ACHN (cell line): ENCODE measurements around the gene SLC29A3.

Source experiments
- DNase-seq: peaks from one replicate; pipeline ENCODE4 v3.0.0-alpha.2; 2015
- in situ Hi-C: cut with HindIII; loops from 2 replicates; pipeline ENCODE4 v1.10.0; 2017; ENCODE audit warnings: low sequenced_read_pairs, low pct_ligation_motif_present, low pct_unique_long_range_greater_than_20kb

SLC29A3 gene

DNA sequence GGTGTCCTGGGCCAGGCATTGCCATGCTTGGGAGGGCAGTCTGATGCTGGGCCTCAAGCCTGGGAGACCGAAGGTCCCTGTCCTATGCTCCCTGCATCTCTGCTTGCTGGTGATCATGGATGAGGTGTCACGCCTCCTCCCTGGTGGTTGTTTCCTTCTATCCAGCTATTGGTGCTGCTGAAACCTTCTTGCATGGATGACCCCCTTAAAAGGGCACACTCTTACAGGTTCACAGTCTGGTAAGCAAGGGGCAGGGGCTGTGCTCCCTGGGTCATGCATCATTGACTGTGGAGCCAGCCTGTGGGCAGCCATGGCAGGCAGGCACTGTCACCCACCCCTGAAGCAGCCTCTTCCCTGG lies 36.8 kb upstream of the SLC29A3 start:
- in situ Hi-C loops, result no loop called here
- DNase-seq, result no peak

DNA sequence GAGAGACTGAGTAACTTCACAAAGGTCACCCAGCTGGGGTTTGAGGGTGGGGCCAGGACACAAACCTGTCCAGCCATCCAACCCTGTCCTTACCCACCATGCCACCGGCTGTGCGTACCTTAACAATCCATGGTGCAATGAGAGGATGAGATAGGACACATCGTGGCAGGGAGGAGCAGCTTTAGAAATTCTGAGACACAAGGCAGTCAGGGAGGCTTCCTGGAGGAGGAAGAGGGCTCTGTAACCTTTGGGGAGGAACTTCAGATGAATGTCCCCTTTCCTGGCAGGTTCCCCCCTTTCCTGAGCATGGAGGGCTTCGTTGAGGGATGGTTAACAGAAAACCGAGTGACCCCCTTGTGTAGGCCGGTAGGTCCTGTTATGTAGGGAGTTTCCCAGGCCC lies 35.6 kb upstream of the SLC29A3 start:
- no peak for DNase-seq
- in situ Hi-C loops, result no loop called here

DNA sequence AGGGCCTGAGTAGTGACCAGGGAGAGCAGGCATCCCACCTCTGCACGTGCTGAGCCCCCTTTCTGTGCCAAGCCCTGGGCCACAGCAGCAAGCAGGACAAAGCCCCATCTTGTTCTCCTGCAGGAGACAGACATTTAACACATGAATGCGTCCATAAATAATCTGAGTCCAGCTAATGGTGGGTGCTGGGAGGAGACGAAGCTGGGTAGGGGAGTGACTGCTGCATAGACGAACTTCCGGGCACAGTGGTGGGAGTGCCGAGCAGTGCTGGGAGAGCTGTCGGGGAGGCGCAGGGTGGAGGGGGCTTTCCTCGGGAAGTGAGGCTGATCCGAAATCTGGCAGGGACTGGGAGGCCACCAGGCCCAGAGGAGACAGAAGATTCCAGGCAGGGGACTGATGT lies 35.2 kb upstream of the SLC29A3 start:
- in situ Hi-C loops, result no loop called here
- no peak for DNase-seq

DNA sequence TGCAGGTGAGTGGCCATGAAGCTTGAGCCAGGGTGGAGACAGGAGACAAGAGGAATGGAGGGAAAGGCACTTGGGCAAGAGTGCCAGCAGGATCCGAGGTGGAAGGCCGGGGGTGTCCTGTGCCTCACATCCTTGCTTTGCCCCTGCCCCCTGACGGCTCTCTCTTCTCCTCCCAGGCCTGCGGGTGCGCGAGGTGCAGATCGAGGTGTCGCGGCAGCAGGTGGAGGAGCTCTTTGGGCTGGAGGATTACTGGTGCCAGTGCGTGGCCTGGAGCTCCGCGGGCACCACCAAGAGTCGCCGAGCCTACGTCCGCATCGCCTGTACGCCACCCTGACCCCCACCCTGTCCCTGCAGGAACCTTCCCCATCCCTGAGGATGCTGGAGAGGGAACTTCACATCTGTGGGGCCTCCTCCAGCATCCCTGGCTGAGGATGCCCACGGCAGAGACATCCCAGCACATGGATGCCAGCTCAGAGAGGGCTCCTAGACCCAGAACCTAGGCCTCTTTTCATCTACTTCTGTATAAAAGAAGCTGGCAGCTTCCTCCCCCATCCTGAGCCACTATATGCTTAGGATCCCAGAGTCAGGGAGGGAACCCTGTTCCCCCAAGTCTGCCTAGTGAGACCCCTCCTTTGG lies 34.4 kb upstream of the SLC29A3 start:
- DNase-seq, result no peak

DNA sequence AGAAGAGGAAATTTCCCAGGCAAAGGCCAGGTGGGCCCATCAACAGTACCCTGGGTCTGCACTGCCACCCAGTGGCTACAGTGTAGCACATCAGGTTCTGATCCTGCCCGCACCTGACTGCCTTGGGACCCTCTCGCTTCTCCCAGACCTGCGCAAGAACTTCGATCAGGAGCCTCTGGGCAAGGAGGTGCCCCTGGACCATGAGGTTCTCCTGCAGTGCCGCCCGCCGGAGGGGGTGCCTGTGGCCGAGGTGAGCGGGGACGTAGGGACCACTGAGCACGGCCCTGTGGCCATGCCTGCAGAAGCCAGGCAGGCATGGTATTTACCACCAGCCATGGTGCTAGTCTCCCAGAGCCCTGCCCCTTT lies 33.9 kb upstream of the SLC29A3 start:
- DNase-seq, result peak; percentile 47
- in situ Hi-C loops, result no loop called here

More for the DNA sequence above, 34.4 kb upstream of the SLC29A3 start:
- in situ Hi-C loops, result no loop called here

DNA sequence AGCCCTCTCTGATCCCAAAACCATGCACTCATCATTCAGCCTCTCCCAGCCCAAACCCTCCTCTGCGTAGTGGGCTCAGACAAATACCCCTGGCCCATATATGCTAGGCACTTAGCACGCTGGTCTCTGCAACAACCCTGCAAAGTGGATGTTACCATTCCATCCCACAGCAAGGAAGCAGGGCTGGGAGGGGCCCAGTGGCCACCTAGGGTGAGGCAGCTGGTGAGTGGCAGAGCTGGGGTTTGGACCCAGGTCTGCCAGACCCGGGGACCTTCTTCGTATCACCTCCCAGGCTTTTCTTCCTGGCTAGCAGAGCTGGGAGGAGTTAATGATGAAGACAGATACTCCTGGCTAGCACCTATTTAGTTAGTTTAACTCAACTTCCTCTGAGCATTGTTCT lies 33.1 kb upstream of the SLC29A3 start:
- in situ Hi-C loops, result no loop called here
- no peak for DNase-seq

DNA sequence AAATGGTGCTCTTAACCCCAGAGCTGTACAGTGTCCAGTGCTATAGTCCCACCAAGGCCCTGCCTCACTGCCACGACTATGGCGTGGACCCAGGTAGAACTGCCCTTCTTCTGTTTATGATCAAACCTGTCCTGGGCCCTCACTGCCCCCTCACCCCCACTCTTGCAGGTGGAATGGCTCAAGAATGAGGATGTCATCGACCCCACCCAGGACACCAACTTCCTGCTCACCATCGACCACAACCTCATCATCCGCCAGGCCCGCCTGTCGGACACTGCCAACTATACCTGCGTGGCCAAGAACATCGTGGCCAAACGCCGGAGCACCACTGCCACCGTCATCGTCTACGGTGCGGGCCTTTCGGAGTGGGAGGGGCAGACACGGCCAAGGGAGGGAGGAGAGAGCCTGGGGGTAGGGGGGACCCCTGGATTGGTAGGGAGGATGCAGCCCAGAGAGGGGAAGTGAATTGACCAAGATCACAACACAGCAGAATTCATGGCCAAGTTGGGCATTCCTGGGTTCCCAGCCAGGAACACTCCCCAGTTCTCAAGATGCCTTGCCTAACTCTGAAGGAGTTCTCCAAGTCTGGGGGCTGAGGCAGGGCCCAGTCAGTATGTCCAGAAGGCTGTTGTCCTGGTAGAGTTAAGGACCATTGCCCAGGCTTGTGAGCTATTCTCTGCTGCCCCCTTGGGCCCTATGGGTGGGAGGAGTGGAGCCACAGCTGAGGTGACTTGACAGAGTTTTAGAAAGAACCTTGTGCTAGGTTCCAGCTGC lies 32.4 kb upstream of the SLC29A3 start:
- in situ Hi-C loops, result no loop called here
- no peak for DNase-seq

DNA sequence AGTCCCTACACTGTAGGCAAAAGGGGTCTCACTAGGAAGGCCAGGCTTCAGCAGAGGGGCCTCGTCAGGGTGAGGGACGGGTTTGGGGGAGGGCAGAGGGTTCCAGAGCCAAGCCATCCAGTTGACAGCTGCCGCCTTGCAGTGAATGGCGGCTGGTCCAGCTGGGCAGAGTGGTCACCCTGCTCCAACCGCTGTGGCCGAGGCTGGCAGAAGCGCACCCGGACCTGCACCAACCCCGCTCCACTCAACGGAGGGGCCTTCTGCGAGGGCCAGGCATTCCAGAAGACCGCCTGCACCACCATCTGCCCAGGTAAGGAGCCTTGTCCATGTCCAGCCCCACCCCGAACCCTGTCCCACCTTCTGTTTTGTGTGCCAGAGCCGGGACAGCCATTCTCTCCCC lies 31.6 kb upstream of the SLC29A3 start:
- in situ Hi-C loops, result no loop called here
- no peak for DNase-seq

DNA sequence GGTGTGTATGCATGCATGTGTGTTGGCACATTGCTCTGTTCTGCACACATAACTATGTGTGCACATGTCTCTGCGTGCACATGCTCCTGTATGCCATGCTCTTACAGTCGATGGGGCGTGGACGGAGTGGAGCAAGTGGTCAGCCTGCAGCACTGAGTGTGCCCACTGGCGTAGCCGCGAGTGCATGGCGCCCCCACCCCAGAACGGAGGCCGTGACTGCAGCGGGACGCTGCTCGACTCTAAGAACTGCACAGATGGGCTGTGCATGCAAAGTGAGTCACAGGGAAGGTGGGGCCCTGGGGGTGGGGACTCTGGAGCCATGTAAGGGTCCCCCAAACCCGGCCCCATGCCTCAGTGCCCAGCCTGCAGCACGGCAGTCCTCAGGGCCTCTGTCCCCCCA lies 30.6 kb upstream of the SLC29A3 start:
- DNase-seq, result no peak
- in situ Hi-C loops, result no loop called here

DNA sequence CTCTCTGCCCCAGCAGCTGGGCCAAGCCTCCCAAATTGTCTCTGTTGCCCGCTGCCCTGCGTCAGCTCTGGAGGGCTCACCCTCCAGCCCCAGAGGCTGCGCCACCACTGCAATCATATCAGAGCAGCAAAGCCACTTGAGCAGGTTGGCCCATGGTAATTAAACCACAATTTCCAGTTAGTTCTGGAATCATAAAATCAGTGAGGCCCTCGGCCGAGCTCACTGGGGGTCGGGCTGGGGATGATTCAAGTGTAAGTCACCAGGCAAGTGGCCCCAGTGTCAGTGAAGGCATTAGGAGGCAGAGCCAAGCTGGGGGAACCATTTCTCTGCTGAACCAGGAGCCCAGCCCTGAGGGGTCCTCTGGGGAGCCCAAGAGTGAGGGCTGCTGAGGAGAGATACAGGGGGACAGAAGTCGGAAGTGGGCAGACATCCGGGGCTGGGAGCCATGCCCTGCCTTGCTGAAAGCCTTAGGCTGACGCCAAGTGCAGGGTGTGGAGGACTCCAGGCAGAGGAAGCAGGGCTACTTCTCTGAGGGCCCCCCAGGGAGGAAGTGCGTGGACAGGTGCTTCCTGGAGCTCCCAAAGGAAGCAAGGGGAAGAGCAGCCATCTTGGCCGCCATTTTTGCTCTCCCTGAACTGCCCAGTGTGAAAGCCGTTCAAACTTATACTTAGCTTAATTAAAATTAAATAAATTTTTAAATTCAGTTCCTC lies 29.5 kb upstream of the SLC29A3 start:
- no peak for DNase-seq
- in situ Hi-C loops, result no loop called here

DNA sequence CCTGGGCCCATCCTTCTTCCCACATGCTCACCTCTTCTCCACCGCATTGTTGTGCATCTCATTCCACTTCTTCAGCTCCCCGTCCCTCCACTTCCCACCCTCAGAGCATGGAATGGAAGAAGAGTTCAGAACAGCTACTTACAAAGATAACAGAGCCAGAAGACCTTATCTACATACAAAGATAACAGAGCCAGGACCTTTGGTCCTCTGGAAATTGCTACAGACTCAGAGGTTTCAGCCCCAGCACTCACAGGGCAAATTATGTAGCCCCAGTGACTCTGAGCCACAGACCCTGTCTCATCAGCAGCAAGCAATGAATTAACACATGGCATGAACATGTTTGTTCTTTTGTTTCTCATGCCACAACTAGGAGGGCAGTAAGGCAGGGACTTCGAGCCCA lies 28.7 kb upstream of the SLC29A3 start:
- in situ Hi-C loops, result no loop called here

DNA sequence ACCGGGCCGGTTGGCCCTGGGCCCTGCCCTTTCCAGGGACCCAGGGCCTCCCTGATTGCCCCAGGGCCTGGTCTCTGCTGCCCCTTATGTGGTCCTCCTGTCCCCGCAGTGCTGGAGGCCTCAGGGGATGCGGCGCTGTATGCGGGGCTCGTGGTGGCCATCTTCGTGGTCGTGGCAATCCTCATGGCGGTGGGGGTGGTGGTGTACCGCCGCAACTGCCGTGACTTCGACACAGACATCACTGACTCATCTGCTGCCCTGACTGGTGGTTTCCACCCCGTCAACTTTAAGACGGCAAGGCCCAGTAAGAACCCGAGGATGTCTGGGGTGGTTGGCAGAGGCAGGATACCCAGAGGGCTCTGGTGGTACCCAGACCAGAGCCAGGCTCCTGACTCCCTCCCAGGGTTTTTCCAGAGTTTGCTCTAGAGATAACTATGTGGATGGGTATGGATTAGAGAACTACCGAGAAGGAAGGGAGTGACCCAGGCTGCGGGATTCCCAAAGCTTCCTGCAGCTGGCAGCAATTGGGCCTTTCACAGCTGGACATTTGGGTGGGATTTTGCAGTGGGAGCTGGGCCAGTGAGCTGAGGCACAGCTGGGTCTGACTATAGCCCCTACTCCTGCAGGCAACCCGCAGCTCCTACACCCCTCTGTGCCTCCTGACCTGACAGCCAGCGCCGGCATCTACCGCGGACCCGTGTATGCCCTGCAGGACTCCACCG lies 28.1 kb upstream of the SLC29A3 start:
- in situ Hi-C loops, result no loop called here
- DNase-seq, result no peak

More for the DNA sequence above, 28.7 kb upstream of the SLC29A3 start:
- no peak for DNase-seq

DNA sequence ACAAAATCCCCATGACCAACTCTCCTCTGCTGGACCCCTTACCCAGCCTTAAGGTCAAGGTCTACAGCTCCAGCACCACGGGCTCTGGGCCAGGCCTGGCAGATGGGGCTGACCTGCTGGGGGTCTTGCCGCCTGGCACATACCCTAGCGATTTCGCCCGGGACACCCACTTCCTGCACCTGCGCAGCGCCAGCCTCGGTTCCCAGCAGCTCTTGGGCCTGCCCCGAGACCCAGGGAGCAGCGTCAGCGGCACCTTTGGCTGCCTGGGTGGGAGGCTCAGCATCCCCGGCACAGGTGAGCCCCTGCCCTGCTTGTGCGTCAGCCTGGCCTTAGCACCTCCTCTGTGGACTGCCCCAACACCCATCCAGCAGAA lies 27.5 kb upstream of the SLC29A3 start:
- in situ Hi-C loops, result no loop called here
- DNase-seq, result no peak

DNA sequence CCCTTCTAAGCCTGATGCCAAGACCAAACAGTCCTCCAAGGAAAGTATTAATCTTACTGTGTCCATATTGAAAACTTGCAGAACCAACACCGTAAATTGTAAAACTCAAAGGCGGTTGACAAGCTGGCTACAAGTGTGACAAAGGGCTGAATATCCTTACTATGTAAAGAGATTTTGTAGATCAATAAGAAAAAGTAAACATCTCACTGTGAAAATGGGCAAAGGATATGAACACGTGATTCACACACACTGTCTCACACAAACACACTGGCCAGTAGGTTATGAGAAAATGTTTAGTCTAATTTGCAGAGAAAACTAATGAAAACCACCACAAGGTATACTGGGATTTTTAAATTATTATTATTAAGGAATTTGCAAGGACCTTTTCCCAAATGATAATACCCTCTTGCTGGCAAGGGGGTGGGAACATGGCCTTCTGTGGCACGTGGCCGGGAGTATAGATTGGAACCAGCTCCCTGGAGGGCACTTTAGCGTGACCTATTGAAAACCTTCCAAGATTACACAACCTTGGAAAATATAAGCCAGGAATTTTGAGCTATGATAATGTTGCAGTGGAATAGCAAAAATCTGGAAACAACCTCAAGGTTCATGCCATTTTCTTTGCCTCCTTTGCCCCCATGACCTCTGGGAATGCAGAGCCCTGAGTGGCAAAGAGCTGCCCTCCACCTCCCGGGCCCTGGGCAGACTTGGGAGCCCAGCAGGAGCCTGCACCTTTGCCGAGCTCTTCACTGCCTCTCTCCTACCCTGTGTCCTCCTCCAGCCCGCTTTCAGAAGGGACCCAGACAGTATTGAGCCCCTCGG lies 26.2 kb upstream of the SLC29A3 start:
- in situ Hi-C loops, result no loop called here
- DNase-seq, result no peak

DNA sequence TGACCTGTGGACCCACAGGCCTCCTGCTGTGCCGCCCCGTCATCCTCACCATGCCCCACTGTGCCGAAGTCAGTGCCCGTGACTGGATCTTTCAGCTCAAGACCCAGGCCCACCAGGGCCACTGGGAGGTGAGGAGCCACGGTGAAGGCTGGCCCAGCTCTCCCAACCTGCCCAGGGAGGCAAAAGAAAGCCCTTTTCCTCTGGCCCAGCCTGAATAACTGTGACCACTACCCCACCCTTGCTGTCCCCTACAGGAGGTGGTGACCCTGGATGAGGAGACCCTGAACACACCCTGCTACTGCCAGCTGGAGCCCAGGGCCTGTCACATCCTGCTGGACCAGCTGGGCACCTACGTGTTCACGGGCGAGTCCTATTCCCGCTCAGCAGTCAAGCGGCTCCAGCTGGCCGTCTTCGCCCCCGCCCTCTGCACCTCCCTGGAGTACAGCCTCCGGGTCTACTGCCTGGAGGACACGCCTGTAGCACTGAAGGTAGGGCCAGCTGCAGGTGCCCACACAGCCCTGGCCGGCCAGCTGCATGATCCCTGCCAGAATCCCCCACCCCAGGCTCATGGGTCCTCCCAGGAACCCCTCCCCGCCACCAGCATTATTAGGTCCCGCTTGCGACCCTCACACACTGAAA lies 25.5 kb upstream of the SLC29A3 start:
- DNase-seq, result no peak
- in situ Hi-C loops, result no loop called here

DNA sequence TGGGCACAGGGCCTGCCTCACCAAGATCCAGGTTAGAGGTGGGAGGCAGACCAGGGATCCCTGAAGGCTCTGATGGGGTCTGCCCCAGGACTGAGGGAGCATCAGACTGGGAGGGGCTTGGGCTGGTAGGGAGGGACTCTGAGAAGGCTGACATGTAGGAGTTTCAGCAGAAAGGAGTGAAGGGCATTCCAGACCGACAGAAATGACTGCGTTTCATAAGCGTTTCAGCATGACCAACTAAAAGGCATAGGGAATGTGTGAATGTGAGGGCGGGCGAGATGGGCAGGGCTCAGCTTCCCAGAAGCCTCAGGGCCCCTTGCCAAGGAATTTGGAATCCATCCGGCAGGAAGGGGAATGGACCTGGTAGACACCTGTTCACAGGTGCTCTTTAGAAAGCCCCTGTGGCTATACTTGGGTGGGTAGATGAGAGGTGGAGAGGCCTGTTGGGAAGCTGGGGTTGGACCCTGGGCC lies 24.9 kb upstream of the SLC29A3 start:
- no peak for DNase-seq
- in situ Hi-C loops, result no loop called here

DNA sequence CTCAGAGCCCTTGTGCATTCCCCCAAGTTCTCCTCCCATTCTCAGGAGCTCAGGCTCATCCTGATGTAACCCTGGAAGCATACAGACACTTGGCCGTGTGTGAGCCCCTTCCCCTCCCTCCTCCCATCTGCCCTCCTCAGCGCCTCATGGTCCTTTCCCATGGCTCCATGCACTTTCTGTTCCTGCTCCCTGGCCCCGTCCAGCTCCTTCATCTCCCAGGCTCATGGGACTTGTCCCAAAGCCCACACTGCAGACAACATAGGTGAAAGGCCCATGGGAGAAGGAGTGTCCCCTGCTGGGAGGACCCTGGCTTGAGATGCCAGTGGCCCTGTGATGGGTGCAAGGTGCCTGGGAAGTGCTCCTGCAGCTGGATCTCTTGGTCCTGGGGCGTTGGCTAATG lies 24.2 kb upstream of the SLC29A3 start:
- DNase-seq, result no peak
- in situ Hi-C loops, result no loop called here

DNA sequence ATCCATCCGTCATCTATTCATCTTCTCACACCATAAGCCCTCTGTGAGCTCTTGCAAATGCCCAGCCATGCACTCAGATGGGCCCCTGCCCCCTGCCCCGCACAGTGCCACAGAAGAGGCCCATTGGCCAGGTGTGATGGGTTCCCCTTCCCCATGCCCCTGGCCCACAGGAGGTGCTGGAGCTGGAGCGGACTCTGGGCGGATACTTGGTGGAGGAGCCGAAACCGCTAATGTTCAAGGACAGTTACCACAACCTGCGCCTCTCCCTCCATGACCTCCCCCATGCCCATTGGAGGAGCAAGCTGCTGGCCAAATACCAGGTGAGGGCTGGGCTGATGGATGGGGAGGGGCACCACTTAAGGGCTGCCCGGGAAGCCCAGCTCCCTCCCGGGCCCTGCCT lies 23.4 kb upstream of the SLC29A3 start:
- DNase-seq, result no peak
- in situ Hi-C loops, result no loop called here
